Measurements from ENCODE around the gene DKK2.
"Not testable (repeated sequence)": the region's sequence is repeated elsewhere in the genome, so short reads cannot be mapped to it uniquely, and the experiment has no call there.

DKK2 gene

GRCh38 chr4:106909486-106910188 lies 126.5 kb downstream of the DKK2 start:
- DNase-seq (ENCODE audit: low read depth) = no peak

GRCh38 chr4:106908049-106908448 lies 128.1 kb downstream of the DKK2 start:
- not testable (repeated sequence) for DNase-seq (ENCODE audit: low read depth)

GRCh38 chr4:106907216-106907615 lies 128.9 kb downstream of the DKK2 start:
- no peak for DNase-seq (ENCODE audit: low read depth)

GRCh38 chr4:106906728-106907127 lies 129.4 kb downstream of the DKK2 start:
- DNase-seq (ENCODE audit: low read depth) = no peak

- DNase-seq (ENCODE audit: low read depth) = no peak
Observed at GRCh38 chr4:106898621-106899230, 137.4 kb downstream of the DKK2 start.

GRCh38 chr4:106893903-106894302 lies 142.2 kb downstream of the DKK2 start:
- DNase-seq (ENCODE audit: low read depth) = no peak

GRCh38 chr4:106893395-106893881 lies 142.7 kb downstream of the DKK2 start:
- DNase-seq (ENCODE audit: low read depth) = no peak

- DNase-seq (ENCODE audit: low read depth) = no peak
Observed at GRCh38 chr4:106892786-106893185, 143.3 kb downstream of the DKK2 start.

- DNase-seq (ENCODE audit: low read depth) = no peak
Observed at GRCh38 chr4:106875340-106875739, 160.8 kb downstream of the DKK2 start.

All from activated gamma-delta T cell treated with anti-CD3 and anti-CD28 coated beads, Interleukin-2, amount 50 U/mL, for 16 hours (primary cell).